ENCODE data around the gene RPL10. TPM values are rescaled to one million over a fixed set of nuclear protein-coding genes. Genes with fewer than 3 reads are reported as not detected.

The RPL10 gene
- total and polyA plus RNA-seq, 9 of the 15 experiments (the other 6 are each of a cell fraction or from before 2014, with no cell fraction given) = 3,774 to 7,600 (median 5,014) TPM

DNA sequence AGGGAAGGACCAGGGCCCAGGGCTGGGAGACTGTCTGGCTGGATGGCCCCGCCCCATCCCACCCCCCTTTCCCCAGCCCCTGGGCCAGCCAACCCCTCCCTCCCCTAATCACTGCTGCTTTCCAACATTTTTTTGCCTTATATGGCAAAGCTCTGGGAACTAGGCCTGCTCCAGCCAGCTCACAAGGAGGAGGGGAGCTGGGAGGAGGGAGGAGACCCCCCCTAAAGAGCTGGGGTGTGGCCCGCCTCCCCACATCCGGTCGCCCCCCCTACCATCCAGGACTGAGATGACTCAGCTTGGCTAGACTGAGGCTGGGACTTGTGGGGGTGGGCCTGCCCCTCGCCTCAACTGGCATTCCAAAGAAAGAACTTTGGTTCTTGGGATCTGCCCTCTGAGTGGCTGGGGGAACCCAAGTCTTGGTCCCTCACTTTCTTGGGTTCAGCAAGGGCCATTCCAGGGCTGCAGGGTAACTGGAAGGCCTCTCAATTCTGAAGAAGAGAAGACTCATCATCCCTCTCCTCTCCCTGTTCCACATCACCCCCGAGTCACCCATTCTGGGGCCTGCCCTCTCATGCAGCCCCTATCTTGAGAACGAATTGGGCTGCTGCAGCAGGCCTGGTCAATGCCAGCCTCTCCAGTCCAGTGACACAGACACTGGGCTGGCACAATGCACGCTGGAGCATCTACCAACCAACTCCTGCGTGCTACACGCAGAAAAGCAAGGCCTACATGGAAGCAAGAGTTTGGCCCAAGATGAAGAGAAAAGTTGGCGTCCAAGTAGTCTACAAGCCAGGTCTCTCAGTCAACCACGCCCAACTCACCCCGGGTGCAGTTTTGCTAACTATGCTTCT is 28.5 kb upstream of the RPL10 start (continued):
- TF ChIP-seq SFPQ (IDR thresholded peaks at IDR 0.05; ENCODE audit: low read depth, low read length) (no peak), IRF2 (CRISPR knock-in tag; IDR thresholded peaks at IDR 0.05) (no peak), BRD4 (IDR thresholded peaks at IDR 0.05) (no peak), ZNF263 (CRISPR knock-in tag; IDR thresholded peaks at IDR 0.05; ENCODE audit: borderline replicate concordance) (peak; percentile 84), SMARCC2 (IDR thresholded peaks at IDR 0.05; ENCODE audit: low read depth) (no peak), TAF15 (IDR thresholded peaks at IDR 0.05; ENCODE audit: low read depth, low read length) (no peak), HDGF (IDR thresholded peaks at IDR 0.05) (no peak), EP400 (IDR thresholded peaks at IDR 0.05) (peak; percentile 60), HMG20A (CRISPR knock-in tag; conservative IDR thresholded peaks at IDR 0.05) (no peak), STAT6 (CRISPR knock-in tag; IDR thresholded peaks at IDR 0.05) (no peak), DNMT1 (IDR thresholded peaks at IDR 0.05) (no peak), PHF20 (IDR thresholded peaks at IDR 0.05; ENCODE audit: partially characterized antibody) (no peak), TSC22D4 (tag; IDR thresholded peaks at IDR 0.05) (no peak), ZNF24 (IDR thresholded peaks at IDR 0.05) (no peak), ZNF740 (CRISPR knock-in tag; IDR thresholded peaks at IDR 0.05) (peak; percentile 76; the same call in 1 of the 2 replicates), ZNF740 (tag; IDR thresholded peaks at IDR 0.05) (no peak; a peak in 1 of 4 replicates), ATF3 (IDR thresholded peaks at IDR 0.05) (peak; percentile 74), ATF3 (CRISPR knock-in tag; conservative IDR thresholded peaks at IDR 0.05) (no peak), BHLHE40 (IDR thresholded peaks at IDR 0.05; ENCODE audit: low read length) (no peak)
- TF ChIP-seq, protein P1, sequence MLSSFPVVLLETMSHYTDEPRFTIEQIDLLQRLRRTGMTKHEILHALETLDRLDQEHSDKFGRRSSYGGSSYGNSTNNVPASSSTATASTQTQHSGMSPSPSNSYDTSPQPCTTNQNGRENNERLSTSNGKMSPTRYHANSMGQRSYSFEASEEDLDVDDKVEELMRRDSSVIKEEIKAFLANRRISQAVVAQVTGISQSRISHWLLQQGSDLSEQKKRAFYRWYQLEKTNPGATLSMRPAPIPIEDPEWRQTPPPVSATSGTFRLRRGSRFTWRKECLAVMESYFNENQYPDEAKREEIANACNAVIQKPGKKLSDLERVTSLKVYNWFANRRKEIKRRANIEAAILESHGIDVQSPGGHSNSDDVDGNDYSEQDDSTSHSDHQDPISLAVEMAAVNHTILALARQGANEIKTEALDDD (IDR thresholded peaks at IDR 0.05) = no peak
- TF ChIP-seq, protein P2, sequence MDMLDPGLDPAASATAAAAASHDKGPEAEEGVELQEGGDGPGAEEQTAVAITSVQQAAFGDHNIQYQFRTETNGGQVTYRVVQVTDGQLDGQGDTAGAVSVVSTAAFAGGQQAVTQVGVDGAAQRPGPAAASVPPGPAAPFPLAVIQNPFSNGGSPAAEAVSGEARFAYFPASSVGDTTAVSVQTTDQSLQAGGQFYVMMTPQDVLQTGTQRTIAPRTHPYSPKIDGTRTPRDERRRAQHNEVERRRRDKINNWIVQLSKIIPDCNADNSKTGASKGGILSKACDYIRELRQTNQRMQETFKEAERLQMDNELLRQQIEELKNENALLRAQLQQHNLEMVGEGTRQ (CRISPR knock-in tag; IDR thresholded peaks at IDR 0.05) = no peak

Measured in K562 (cell line).